Neural cell (in vitro differentiated cells): ENCODE data around the gene ZDHHC17. TPM values are rescaled to one million over a fixed set of nuclear protein-coding genes. Genes with fewer than 3 reads are reported as not detected.

Experiments used
- H2AFZ ChIP-seq: fragments of 200-600, 300-800 bp; sonication (generic), shearing (Covaris generic); 2 replicates; pipeline ENCODE4 v1.6.0; 2014; ENCODE audit warnings: low read depth, mild to moderate bottlenecking, antibody characterized with exemption, low read length, moderate library complexity
- H3F3A ChIP-seq: fragments of 200-600 bp; shearing (Covaris generic); 2 replicates; pipeline ENCODE4 v1.6.1; 2016; ENCODE audit warnings: mild to moderate bottlenecking, moderate library complexity, mixed read lengths, antibody characterized with exemption, low read length; ENCODE audit not compliant: insufficient read depth, poor library complexity, severe bottlenecking
- H3K27ac ChIP-seq: fragments of 200-600, 300-800 bp; sonication (generic), shearing (Covaris generic); 2 replicates; pipeline ENCODE4 v1.5.1; 2014; ENCODE audit warnings: mild to moderate bottlenecking, low read length, moderate library complexity
- H3K27me3 ChIP-seq: fragments of 300-800, 200-600 bp; sonication (generic), shearing (Covaris generic); 2 replicates; pipeline ENCODE4 v1.6.0; 2014; ENCODE audit warnings: mild to moderate bottlenecking, low read depth, low read length, moderate library complexity; ENCODE audit not compliant: insufficient read depth
- H3K36me3 ChIP-seq: fragments of 300-800, 200-600 bp; sonication (generic), shearing (Covaris generic); 2 replicates; pipeline ENCODE4 v1.5.1; 2014; ENCODE audit warnings: mild to moderate bottlenecking, antibody characterized with exemption, low read length, moderate library complexity; ENCODE audit not compliant: insufficient read depth
- H3K4me2 ChIP-seq: fragments of 300-800, 200-600 bp; sonication (generic), shearing (Covaris generic); 2 replicates; pipeline ENCODE4 v1.6.0; 2014; ENCODE audit warnings: mild to moderate bottlenecking, low read length
- H3K4me3 ChIP-seq: fragments of 300-800, 200-600 bp; sonication (generic), shearing (Covaris generic); 2 replicates; pipeline ENCODE4 v1.5.1; 2014; ENCODE audit warnings: mild to moderate bottlenecking, low read length, moderate library complexity
- H3K79me2 ChIP-seq: fragments of 200-600 bp; shearing (Covaris generic); replicated peaks from 2 replicates; pipeline ENCODE4 v1.6.0; 2014; ENCODE audit warnings: mild to moderate bottlenecking, low read length, moderate library complexity; ENCODE audit not compliant: insufficient read depth
- H3K9ac ChIP-seq: fragments of 300-800, 200-600 bp; sonication (generic), shearing (Covaris generic); 2 replicates; pipeline ENCODE4 v1.6.1; 2016; ENCODE audit warnings: mild to moderate bottlenecking, low read length, mixed read lengths
- H3K9me2 ChIP-seq: fragments of 200-600 bp; shearing (Covaris generic); 2 replicates; pipeline ENCODE4 v1.6.1; 2016; ENCODE audit warnings: mild to moderate bottlenecking, low read length, mixed read lengths; ENCODE audit not compliant: insufficient read depth
- H3K9me3 ChIP-seq: fragments of 200-600, 300-800 bp; sonication (generic), shearing (Covaris generic); 2 replicates; pipeline ENCODE4 v1.6.1; 2016; ENCODE audit warnings: mild to moderate bottlenecking, mixed run types, low read length, moderate library complexity, mixed read lengths
- H4K20me1 ChIP-seq: fragments of 200-600 bp; shearing (Covaris generic); 2 replicates; pipeline ENCODE4 v1.6.1; 2016; ENCODE audit warnings: mild to moderate bottlenecking, mixed run types; ENCODE audit not compliant: insufficient read depth
- CTCF ChIP-seq: fragments of 450-650 bp; IDR thresholded peaks from 2 replicates; pipeline ENCODE4 v1.5.1; 2014; ENCODE audit warnings: antibody characterized with exemption, mild to moderate bottlenecking, moderate library complexity; ENCODE audit not compliant: poor library complexity, severe bottlenecking
- EP300 ChIP-seq: fragments of 450-650 bp; conservative IDR thresholded peaks from 2 replicates; pipeline ENCODE4 v1.6.1; 2014; ENCODE audit warnings: antibody characterized with exemption, mild to moderate bottlenecking, moderate library complexity; ENCODE audit not compliant: poor library complexity, severe bottlenecking
- EZH2 ChIP-seq: fragments of 200-600, 300-800 bp; shearing (Covaris generic), sonication (generic); IDR thresholded peaks from 2 replicates; pipeline ENCODE4 v1.6.1; 2014; ENCODE audit warnings: antibody characterized with exemption, low read length, borderline replicate concordance, mild to moderate bottlenecking; ENCODE audit not compliant: insufficient read depth, poor library complexity, severe bottlenecking
- MXI1 ChIP-seq: fragments of 450-650 bp; conservative IDR thresholded peaks from 2 replicates; pipeline ENCODE4 v1.6.1; 2014; ENCODE audit warnings: antibody characterized with exemption, mild to moderate bottlenecking; ENCODE audit not compliant: poor library complexity, severe bottlenecking
- POLR2AphosphoS5 ChIP-seq: IDR thresholded peaks from 2 replicates; pipeline ENCODE4 v1.6.1; 2012
- RAD21 ChIP-seq: fragments of 450-650 bp; conservative IDR thresholded peaks from 2 replicates; pipeline ENCODE4 v1.6.1; 2014; ENCODE audit warnings: antibody characterized with exemption, mild to moderate bottlenecking, moderate library complexity
- REST ChIP-seq: IDR thresholded peaks from 2 replicates; pipeline ENCODE4 v1.6.1; 2012; ENCODE audit warnings: borderline replicate concordance
- SMC3 ChIP-seq: fragments of 450-650 bp; conservative IDR thresholded peaks from 2 replicates; pipeline ENCODE4 v1.6.1; 2014; ENCODE audit warnings: antibody characterized with exemption, mild to moderate bottlenecking, moderate library complexity; ENCODE audit not compliant: poor library complexity
- TAF1 ChIP-seq: IDR thresholded peaks from 2 replicates; pipeline ENCODE4 v1.6.1; 2012; ENCODE audit warnings: low read depth
- polyA plus RNA-seq: library from polyadenylated mRNA; depleted of rRNA; stranded (reverse); fragments of >200 nt; gene quantifications from 2 replicates; pipeline ENCODE4 v1.2.3, GENCODE V29; 2014

ZDHHC17 gene
- polyA plus RNA-seq, 1 donor from 2014 or later, result 217 TPM

- Histone ChIP-seq H3K27me3 (no peaks in the 10 kb centered on the region), H3F3A (no peaks in the 10 kb centered on the region), H2AFZ (no peak overlapping the region), H3K4me3 (no peak overlapping the region), H3K36me3 (no peaks in the 10 kb centered on the region), H3K27ac (no peak overlapping the region), H3K4me2 (no peak overlapping the region), H4K20me1 (no peaks in the 10 kb centered on the region), H3K9me3 (no peaks in the 10 kb centered on the region), H3K9me2 (no peaks in the 10 kb centered on the region), H3K79me2 (no peaks in the 10 kb centered on the region), H3K9ac (no peak overlapping the region)
- TF ChIP-seq REST, result no peak
- TF ChIP-seq RAD21, result no peak
- no peak for TF ChIP-seq SMC3
- TF ChIP-seq EZH2, result no peak
- no peak for TF ChIP-seq EP300
- no peak for TF ChIP-seq POLR2AphosphoS5
- TF ChIP-seq CTCF, result no peak
- TF ChIP-seq MXI1, result no peak
- no peak for TF ChIP-seq TAF1
Measured at GRCh38 chr12:76895796-76896195, 131.9 kb downstream of the ZDHHC17 start.

GRCh38 chr12:76896274-76896673 lies 132.4 kb downstream of the ZDHHC17 start:
- no peaks in the 10 kb centered on the region for H3K36me3 ChIP-seq
- H3F3A ChIP-seq, result no peaks in the 10 kb centered on the region
- no peak overlapping the region for H3K4me2 ChIP-seq
- no peaks in the 10 kb centered on the region for H3K79me2 ChIP-seq
- no peaks in the 10 kb centered on the region for H3K9me3 ChIP-seq
- no peak overlapping the region for H3K4me3 ChIP-seq
- H3K9me2 ChIP-seq, result no peaks in the 10 kb centered on the region
- TF ChIP-seq CTCF (no peak), EP300 (no peak), TAF1 (no peak), EZH2 (no peak), SMC3 (no peak), POLR2AphosphoS5 (no peak), REST (no peak), RAD21 (no peak), MXI1 (no peak)
- H4K20me1 ChIP-seq, result no peaks in the 10 kb centered on the region
- no peak overlapping the region for H2AFZ ChIP-seq
- no peaks in the 10 kb centered on the region for H3K27me3 ChIP-seq
- H3K9ac ChIP-seq, result no peak overlapping the region
- H3K27ac ChIP-seq, result no peak overlapping the region
